Central memory CD4-positive, alpha-beta T cell (primary cell): ENCODE results near the gene LSR.
"Not testable (repeated sequence)": the region's sequence is repeated elsewhere in the genome, so short reads cannot be mapped to it uniquely, and the experiment has no call there.

Experiments used
- DNase-seq: peaks from one replicate; pipeline ENCODE4 v3.0.0; 2022

Gene LSR

GRCh38 chr19:35217649-35217990 is 31.2 kb upstream of the LSR start:
- DNase-seq: no peak

- no peak for DNase-seq
These were observed 29.8 kb upstream of the LSR start for GRCh38 chr19:35219008-35219407.

DNA sequence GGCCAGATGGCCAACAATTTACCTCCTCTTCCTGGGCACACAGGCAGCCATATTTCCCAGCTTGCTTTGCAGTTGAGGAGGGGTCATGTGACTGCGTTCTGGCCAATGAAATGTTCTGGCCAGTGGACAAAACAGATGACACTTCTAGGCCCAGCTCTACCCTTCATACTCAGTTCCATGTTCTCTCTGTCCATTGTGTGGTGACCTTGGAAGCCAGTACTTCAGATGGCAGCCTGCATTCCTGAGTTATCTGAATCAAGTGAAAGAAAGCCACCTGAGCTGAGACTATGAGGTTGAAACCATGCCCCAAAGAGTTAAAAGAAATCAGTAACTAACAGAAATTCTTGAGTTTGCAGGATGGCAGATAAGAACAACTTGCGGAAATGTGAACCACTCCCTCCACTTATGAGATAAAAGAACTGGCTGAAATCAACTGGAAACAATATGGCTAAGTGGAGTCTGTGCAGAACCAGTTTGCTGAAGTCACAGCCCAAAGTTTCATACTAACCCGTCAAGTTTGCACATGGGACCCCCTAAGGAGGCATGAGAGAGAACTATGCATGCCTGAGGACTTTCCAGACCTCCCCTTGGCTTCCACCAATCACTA is 28.4 kb upstream of the LSR start:
- no peak for DNase-seq

- not testable (repeated sequence) for DNase-seq
These were observed 27.7 kb upstream of the LSR start for GRCh38 chr19:35220973-35221590.

GRCh38 chr19:35222373-35223015 is 26.3 kb upstream of the LSR start:
- no peak for DNase-seq

DNA sequence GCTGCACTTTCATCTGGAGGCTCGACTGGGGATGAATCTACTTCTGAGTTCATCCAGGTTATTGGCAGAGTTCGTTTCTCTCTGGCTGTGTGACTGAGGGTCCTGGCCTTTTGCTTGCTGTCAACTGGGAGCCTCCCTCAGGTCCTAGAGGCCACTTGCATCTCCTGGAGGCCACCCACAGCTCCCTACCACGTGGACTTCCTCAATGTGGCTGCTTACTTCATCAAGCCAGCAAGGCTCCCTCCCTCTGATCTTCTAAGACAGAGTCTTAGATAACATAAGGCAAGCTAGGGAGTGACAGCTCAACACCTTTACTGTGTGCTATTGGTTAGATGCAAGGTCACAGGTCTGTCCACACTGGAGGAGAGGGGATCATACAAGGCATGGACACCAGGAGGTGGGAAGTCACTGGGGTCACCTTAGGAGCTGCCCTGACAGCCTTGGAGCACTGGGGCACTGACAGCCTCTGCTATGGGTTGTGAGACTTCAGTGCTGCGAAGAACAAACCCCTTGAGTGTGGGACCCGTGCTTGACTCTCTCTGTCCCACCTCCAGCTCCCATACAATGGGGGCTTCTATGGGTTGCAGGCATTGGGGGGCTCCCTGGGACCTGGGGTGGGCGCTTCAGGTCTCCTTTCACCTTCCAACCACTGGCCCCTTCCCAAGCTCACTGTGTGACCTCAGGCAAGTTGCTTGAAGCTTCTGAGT is 25.6 kb upstream of the LSR start:
- DNase-seq: no peak

- DNase-seq: no peak
These were observed 24.8 kb upstream of the LSR start for GRCh38 chr19:35223862-35224505.

- DNase-seq: no peak
These were observed 23.9 kb upstream of the LSR start for GRCh38 chr19:35224681-35225571.

DNA sequence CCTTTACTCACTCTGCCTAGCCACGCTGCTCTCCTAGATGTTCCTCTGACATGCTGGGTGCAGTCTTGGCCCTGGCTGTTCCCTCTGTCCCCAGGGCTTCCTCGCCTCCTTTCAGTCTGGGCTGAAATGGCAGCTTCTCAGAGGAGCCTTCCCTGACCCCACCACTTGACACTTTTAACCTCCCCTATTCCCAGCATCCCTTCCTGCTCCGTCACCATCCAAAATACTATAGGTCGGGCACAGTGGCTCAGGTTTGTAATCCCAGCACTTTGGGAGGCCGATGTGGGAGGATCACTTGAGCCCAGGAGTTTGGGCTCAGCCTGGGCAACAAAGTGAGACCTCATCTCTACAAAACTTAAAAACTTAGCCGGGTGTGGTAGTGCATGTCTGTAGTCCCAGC is 22.9 kb upstream of the LSR start:
- no peak for DNase-seq

DNA sequence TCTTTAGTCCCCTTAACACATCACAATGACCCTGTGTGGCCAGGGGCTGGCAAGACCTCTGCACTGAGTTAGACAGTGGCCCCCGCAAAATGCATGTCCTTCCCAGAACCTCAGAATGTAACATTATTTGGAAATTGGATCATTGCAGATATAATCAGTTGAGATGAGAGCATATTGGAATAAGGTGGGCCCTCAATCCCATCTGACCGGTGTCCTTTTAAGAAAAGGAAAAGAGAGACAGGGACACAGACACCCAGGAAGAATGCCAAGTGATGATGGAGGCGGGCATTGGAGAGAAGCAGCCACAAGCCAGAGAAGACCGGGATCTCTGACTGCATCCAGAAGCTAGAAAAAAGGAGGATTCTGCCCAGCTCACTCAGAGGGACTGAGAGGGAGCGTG is 22.1 kb upstream of the LSR start:
- DNase-seq: no peak

GRCh38 chr19:35228177-35228930 is 20.4 kb upstream of the LSR start, which contains the start of gene FAM187B:
FAM187B (minus strand) TSS chr19:35228739; CDS start chr19:35228680, 59 bp downstream.
- DNase-seq: no peak

DNA sequence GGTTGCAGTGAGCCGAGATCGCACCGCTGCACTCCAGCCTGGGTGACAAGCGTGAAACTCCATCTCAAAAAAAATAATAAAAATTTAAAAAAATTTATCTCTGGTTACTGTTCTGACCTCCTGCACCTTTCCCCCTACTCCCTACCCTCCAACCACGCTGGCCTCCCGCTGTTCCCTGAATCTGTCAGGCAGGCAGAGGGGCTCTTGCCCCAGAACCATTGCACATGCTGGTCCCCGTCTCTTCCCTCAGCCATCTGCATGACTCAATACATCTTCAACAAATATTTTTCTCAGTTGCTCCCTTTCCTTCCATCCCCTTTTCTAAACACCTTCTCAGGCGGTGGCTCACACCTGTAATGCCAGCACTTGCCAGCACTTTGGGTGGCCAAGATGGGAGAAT is 19.2 kb upstream of the LSR start:
- DNase-seq: no peak

DNA sequence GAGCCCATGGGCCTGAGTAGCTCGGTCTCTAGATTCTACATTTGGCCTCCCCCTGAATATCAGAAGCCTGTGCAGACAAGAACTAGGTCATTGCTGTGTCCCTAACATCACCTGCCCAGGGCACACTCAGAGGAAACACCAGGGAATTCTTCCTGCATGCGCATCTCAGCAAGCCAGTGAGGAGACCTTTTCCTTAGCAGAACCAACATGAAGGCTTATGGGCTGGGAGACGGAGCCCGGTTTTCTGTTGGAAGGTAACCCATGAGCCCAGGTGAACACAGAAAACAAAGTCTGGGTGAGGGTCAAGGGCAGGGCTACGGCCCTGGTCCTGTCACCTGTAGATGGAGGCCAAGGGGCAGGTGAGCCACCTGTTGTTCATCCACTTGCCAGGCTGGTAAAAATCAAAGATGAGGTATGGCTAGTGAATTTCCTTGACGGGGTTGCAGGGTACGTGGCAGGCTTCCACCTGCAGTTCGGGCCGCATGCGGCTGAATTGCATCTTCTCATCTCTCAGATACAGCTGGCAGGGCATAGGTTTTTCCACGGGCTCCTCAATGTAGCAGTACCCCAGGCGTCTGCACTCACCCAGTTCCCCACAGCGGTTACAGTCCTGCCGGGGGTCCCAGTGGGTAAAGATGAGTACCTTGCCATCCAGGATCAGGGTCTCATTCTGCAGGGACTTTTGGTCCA is 16.7 kb upstream of the LSR start:
- DNase-seq: no peak

DNA sequence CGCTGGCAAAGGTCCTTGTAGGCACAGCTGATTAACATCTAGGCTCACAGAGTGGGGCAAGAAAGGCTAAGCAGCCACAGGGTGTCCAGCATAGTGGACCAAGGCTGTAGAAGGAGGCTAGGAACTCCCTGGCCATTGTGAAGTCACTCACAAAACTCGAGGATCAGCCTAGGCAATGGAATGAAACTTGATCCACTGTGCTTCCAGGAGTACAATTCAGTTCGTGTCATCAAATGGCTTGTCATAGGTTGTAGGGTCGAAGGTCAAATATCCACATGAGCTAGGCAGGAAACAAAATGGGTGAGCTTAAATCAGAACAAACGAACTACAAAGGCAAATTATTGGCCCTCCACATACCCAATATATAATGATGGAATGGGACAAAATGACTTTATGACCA is 15.9 kb upstream of the LSR start:
- no peak for DNase-seq

DNA sequence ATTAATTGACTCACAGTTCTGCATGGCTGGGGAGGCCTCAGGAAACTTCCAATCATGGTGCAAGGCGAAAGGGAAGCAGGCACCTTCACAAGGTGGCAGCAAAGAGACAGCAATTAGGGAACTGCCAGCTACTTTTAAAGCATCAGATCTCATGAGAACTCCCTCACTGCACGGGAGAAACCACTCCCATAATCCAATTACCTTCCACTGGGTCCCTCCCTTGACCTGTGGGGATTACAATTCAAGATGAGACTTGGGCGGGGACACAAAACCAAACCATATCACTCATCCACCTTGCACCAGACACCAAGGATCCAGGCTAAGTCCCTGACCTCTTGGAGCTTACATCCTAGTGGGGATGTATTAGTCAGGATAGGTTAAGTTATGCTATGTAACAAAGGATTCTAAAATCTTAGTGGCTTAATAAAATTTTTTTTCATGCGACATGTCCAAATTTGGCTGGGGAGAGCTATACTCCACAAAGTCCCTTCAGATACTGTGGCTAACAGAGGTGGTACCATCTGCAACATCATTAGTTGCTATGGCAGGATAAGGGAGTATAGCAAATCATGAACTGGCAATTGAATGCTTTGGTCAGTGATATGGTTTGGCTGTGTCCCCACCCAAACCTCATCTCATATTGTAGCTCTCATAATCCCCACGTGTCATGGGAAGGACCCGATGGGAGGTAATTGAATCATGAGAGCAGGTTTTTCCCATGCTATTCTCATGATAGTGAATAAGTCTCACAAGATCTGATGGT is 12.0 kb upstream of the LSR start:
- DNase-seq: no peak

DNA sequence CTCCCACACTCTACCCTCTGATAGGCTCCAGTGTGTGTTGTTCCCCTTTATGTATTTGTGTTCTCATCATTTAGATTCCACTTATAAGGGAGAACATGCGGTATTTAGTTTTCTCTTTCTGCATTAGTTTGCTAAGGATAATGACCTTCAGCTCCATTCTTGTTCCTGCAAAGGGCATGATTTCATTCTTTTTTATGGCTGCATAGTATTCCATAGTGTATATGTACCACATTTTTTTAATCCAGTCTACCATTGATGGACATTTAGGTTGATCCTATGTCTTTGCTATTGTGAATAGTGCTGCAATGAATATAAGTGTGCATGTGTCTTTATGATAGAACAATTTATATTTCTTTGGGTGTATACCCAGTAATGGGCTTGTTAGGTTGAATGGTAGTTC is 9.2 kb upstream of the LSR start:
- DNase-seq: not testable (repeated sequence)

- peak; percentile 73 for DNase-seq
These were observed 8.5 kb upstream of the LSR start for GRCh38 chr19:35240327-35240726.

GRCh38 chr19:35241417-35241816 is 7.4 kb upstream of the LSR start:
- DNase-seq: no peak

DNA sequence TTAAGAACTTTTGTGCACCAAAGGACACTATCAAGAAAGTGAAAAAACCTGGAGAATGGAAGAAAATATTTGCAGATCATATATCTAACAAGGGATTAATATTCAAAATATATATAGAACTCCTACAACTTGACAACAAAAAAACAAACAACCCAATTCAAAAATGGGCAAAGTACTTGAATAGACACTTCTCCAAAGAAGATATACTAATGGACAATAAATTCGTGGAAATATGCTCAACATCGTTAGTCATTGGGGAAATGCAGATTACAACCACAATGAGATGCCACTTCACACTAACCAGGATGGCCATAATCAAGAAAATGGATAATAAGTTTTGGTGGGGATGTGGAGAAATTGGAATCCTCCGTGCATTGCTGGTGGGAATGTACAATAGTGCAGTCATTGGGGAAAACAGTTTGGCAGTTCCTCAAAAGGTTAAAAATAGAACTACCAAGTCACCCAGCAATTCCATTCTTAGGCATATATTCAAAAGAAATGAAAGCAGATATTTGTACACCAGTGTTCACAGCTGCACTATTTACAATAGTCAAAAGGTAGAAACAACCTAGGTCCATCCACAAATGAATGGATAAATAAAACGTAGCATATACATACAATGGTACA is 2.2 kb upstream of the LSR start:
- no peak for DNase-seq
